GM13977 (cell line): Measurements from ENCODE around the gene ATXN1.

Experiments used
- DNase-seq: peaks from one replicate; pipeline ENCODE4 v3.0.0; 2012; ENCODE audit warnings: low spot score
- CTCF ChIP-seq: IDR thresholded peaks from 2 replicates; pipeline ENCODE4 v1.5.1; 2012; ENCODE audit warnings: mild to moderate bottlenecking, control low read depth; ENCODE audit not compliant: insufficient read depth; ENCODE audit errors: extremely low read depth, missing control alignments
- in situ Hi-C: fragments of 300-500 bp; cut with MboI; formaldehyde crosslinking; loops from one replicate; pipeline ENCODE4 v1.12.0; 2022; ENCODE audit warnings: low sequenced_read_pairs, low pct_unique_long_range_greater_than_20kb, mixed read lengths, inconsistent platforms; ENCODE audit not compliant: unreplicated experiment

Gene ATXN1

GRCh38 chr6:16670617-16671051 is 90.6 kb downstream of the ATXN1 start:
- no peak for TF ChIP-seq CTCF
- DNase-seq = no peak
- in situ Hi-C loops = no loop called here

DNA sequence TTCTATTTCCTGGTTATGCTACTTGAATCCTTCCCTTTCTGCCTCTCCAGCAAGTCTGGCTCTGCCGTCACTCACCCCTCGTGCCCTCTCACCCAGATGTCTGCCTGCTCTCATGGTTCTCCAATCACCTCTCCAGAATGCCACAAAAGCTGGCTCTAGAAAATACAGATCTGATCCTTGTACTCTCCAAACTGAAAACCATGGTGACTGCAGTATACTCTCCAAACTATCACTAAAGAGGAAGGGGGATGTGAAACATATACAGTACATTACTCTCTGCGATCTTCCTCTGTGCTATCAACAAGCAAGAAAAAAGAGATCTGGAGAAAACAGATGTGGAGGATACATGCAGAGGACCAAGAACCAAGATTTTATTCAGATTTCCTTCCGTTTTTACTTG is 91.1 kb downstream of the ATXN1 start:
- in situ Hi-C loops = no loop called here
- DNase-seq = no peak
- TF ChIP-seq CTCF = no peak

DNA sequence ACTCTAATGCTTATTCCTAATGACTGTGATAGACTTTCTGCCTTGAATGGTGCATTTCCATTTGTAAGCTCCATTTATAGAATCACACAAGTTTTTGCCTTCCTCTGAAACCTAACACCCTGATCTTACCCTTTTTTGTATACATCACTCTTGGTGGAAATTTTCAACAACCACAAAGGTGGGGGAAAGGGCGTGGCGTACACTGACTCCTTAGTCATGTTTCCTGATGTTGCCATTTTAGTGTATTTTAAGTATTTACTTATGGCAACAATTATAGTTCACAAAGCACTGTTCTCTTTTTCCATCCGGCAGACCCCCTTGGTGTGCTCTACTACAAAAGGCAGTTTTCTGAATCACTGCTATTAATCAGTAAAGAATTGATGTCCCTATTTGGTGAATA is 92.0 kb downstream of the ATXN1 start:
- no peak for DNase-seq
- TF ChIP-seq CTCF = no peak
- in situ Hi-C loops = no loop called here

- DNase-seq = no peak
- TF ChIP-seq CTCF = no peak
- in situ Hi-C loops = no loop called here
Measured at GRCh38 chr6:16667509-16667908, 93.8 kb downstream of the ATXN1 start.

GRCh38 chr6:16665992-16666391 is 95.3 kb downstream of the ATXN1 start:
- no peak for DNase-seq
- in situ Hi-C loops = no loop called here

DNA sequence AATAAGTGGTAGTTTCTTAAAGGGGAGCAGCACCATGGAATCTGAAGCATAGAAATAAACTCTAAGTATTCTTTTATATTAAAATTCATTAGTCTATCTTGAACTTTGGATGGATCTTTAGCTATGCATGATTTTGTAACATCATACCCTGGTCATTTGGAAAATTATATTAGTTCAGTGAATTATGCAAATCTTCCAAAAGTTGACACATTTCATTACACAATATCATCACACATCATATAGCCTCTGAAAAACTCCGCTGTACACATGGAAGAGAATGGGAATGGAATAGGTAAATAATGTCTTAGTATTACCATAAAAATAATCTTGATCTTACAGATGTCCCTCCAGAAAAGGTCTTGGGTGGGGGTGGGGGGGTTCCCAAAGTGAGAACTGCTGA is 96.1 kb downstream of the ATXN1 start:
- TF ChIP-seq CTCF = no peak
- in situ Hi-C loops = no loop called here
- no peak for DNase-seq

More at GRCh38 chr6:16665992-16666391, 95.3 kb downstream of the ATXN1 start:
- TF ChIP-seq CTCF = no peak

GRCh38 chr6:16663901-16664300 is 97.4 kb downstream of the ATXN1 start:
- in situ Hi-C loops = no loop called here
- DNase-seq = no peak
- TF ChIP-seq CTCF = no peak
